Right renal pelvis (tissue), 4 donors: ENCODE measurements around the gene CEACAM21. TPM values are rescaled to one million over a fixed set of nuclear protein-coding genes. Genes with fewer than 3 reads are reported as not detected.

Experiments used
- DNase-seq, 4 donors: peaks; one replicate each; pipeline ENCODE4 v3.0.0-alpha.2; 2013; ENCODE audit warnings: low read depth in 4 of 4, low spot score in 3 of 4, missing footprints in 1 of 4
- polyA plus RNA-seq, 4 donors: library from polyadenylated mRNA; unstranded; fragments of 120-200 nt; gene quantifications; one replicate each; pipeline ENCODE4 v1.2.1, GENCODE V29; 2013; ENCODE audit not compliant: insufficient read length in 4 of 4

The CEACAM21 gene
- polyA plus RNA-seq = 1 to 10 TPM in 2 of 4 donors, under 1 TPM in 2; 0.80 to 2.1 (median 1.3) TPM

DNA sequence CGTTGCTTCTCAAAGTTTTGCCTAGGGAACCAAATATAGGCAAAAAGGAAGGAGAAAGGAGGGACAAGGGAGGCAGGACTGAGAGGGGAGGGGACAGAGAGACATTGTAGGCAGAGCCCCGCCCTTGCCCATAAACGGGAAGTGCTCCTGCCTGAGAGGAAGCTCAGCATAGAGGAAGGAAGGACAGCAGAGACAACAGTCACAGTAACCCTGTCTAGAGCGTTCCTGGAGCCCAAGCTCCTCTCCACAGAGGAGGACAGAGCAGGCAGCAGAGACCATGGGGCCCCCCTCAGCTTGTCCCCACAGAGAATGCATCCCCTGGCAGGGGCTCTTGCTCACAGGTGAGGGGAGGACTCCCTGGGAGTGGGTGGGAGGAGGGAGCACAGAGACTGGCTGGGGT lies at the start of gene CEACAM21:
Gene CEACAM21, plus strand, starts transcription at position 169 of the 400 bp plus-strand sequence. Its CDS starts 109 bp downstream, at position 278.
- no peak for DNase-seq

DNA sequence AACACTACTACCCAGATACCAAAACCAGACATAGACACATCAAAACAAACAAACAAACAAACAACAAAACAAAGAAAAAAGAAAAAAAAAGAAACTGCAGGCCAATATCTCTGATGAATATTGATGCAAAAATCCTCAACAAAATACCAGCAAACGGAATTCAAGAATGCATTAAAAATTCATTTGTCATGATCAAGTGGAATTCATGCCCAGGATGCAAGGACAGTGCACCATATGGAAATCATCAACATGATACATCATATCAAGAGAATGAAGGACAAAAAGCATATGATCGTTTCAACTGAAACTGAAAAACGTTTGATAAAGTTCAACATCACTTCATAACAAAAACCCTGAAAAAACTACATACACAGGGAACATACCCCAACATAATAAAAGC lies 48.9 kb upstream of the CEACAM21 start:
- DNase-seq = no peak

DNA sequence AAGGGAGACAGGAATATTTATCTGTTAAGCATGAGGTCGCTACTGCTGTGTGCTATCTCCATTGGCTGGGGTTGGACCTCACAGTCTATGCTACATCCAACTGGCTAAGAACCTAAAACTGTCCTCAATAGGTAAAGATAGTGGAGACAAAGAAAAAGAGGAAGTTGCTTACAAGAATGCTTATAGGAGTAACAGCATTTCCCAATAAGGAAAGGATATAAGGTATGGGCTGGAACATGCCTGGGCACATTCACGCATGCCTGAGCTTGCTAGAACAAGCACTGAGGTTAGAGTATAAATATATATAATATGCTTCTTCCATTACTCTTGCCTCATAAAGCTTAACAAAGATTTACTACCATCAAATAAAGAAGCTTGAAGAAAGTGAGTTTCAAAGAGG lies 47.9 kb upstream of the CEACAM21 start:
- DNase-seq = no peak

DNA sequence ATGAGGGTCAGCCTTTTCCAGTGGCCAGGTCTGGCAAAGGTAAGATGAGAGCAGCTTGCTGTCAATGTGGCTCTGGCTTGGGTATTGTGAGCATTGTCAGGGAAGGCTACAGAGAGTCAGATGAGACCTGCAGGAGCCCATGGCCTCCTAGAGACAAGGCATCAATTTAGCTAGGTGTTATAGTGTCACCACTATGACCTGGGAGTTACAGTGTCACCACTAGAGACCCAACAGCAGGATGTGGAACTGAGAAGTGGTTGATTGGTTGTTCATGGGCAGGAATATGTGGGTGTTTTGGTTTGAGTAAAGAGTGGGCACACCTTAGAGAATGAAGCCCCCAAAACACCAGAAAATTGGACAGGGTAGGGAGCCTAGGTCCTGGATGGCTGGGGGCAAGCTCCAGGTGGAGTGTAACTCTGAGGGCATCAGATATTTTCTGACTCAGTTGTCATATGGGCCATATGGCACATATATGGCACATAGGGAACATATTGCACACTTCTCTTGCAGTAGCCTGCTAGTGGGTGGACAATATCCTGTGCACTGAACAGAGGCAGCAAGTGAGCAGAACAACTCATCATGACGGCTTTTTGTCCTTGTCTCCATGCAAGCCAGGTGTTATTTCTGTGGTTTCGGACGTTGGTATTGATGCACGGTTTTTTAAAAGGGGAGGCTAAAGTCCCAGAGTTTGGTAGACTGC lies 46.3 kb upstream of the CEACAM21 start:
- no peak for DNase-seq

DNA sequence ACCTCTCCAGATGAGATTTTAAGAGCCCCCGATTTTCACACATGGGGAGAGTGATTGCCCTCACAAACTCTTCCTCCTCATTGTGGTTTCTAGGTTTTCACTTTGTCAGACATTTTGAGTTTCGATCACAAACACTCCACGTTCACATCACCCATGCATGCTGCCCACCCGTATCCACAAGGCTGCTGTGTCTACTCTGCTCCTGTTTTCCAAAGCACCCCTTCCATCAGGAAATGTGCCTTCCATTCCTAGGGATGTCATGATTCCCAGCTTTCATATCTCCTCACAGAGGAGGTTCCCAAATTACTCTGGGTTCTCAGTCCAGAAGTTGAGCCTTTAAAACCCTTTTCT lies 45.8 kb upstream of the CEACAM21 start:
- DNase-seq = no peak

DNA sequence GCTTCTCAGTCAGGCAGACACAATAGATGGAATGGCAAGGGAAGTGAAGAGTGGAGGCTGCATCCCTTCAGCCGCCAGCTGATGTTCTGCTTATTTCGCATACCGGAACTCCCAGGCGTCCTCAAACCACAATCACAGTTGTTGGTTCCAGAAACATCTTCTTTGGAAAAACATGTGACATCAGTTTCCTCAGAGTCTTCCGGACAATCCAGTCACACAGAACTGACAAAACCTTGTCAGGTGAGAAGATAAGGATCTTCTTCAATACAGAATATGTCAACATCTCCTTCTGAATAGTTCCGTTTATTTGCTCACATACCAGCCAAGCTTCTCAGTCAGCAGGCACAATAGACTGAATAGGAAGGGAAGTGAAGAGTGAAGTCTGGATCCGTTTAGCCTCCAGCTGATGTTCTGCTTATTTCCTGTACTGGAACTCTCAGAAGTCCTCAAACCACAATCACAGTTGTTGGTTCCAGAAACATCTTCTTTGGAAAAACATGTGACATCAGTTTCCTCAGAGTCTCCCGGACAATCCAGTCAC lies 45.1 kb upstream of the CEACAM21 start:
- DNase-seq = no peak

DNA sequence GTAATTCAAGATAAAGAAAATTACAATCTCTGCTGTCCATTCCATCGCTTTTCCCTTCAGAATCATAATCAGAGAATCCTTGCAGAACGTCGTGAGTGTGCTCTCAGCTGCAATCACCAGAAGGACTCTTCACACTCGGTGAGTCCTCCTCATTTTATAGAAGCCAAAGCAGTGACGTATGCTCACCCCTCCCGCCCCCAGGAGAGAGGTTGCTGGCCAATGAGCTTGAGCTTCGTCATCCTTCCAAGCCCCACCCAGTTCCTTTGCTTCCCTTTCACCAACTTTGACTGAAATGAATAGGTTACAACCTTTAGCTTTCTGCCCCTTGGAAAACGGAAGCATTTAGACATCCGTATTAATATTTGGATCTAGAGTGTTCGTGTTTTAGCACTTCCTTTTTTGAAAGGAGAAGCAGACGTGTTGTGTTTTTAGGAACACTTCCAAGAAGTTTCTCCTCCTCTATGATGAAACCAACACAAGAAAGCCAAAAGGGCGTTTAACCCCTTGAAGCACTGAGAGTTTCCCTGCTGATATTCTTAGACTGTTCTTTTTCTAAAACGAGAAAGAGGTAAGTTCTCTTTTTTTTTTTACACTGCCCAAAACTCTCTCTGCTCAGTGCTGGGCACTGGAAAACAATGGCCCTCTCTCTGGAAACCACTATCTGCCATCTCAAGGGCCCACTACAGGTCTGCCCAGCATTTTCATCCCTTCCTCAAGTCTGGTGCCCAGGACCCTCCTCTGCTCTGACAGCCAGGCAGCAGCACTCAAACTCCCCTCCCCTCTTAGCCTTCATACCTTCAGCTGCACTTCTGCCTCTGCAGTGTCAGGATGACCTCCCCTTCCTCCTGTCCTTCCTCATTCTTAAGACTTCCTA lies 44.3 kb upstream of the CEACAM21 start:
- peak in 3 of 4 donors; percentile 12 to 24 (median 22) for DNase-seq

DNA sequence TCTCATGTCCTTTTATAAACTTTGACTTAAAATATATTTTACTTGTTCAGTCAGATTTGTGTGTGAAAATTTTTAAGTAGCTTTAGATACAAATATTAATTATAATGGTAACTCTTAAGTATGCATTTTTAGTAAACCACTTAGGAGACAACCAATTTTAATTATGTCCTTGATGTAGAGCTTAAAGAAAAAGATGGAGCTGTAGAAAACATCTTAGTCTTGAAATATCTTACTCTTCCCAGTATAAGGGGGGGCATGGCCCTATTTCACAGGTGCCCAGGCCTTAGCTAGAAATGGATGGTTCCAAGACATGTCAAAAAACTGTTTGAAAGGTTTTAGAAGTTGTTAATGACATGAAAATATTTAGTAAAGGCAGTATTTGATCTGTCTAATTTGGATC lies 43.4 kb upstream of the CEACAM21 start:
- no peak for DNase-seq

DNA sequence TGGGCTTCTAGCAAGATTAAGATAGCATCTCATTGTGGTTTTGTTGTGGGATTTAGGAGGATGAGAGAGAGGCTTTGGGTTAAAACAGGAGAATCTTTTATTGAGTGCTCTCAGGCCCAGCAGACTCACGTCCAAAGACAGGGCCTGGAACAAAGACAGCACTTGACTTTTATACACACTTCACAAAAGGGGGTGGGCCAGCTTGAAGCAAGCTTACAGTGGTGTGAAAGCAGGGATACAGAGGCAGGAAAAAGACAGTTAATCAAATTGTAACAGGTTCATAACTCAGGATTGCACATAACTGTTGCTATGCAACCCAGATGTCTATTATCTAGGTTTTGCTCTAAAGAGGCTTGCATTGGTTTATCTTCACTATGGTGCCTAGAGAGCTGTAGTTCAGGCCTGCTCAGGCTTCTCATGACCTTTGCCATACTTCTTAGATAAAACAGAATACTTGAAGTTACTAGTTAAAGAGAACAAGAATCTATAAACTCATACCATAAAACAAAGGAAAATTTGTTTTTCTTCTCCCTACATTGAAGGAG lies 42.2 kb upstream of the CEACAM21 start:
- DNase-seq = no peak

DNA sequence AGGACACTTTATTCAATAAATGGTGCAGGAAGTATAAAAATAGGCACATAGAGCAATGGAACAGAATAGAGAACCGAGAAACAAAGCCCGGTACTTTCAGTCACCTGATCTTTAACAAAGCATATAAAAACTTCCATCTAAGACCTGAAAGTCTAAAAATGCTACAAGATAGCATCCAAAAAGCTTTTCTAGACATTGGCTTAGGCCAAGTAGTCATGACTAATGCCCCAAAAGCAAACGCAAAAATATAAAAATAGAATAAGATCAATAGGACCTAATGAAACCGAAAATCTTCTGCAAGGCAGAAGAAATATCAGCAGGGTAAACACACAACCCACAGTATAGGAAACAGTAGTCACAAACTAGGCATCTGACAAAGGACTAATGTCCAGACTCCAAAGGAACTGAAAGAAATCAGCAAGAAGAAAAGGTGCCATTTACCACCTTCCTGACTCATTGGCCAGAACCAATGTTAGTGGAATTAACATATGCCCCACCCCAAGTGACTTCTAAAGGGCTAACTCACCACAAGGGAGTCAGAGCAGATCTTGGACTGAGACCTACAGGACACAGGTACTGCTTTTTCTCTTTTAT lies 40.8 kb upstream of the CEACAM21 start:
- DNase-seq = no peak

DNA sequence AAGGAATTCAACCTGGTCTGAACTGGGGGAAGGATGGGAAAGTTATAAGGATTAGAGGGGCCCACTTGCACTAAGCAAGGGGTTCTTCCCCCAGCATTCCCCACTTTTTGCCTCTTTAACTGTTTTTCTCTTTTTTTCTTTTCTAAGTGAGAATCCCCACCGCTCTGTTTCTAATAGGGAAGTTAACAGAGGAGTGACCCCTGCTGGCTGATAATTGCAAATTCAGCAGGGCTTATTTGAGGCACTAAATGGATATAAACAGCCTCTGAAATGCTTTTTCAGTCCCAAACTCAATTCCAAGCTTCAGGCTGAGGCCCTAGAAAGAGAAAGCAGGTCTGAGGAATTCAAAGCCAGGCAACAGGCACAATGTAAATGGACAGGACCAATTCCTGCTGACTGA lies 38.2 kb upstream of the CEACAM21 start:
- DNase-seq = no peak

DNA sequence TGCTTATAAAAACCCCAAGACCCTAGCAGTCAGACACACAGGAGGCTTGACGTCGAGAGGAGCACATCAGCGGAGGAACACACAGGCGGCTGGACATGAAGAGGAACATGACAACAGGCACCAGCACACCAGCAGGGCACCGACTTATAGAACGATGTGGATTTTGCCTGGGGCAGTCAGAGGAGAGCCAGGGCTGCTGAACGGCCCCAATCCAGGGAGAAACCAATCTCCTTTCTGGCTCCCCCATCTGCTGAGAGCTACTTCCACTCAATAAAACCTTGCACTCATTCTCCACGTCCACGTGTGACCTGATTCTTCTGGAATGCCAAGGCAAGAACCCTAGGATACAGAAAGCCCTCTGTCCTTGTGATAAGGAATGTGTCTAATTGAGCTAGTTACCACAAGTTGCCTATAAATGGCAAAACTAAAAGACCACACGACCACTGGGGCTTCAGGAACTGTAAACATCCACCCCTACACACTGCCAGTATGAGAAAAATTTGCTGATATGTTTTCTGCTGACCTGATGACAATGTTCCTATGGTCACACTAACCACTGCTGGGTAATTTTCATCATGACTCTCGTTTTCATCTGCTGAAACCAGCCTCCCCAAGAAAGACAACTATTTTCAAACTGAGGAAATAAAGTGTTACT lies 35.8 kb upstream of the CEACAM21 start:
- no peak for DNase-seq

DNA sequence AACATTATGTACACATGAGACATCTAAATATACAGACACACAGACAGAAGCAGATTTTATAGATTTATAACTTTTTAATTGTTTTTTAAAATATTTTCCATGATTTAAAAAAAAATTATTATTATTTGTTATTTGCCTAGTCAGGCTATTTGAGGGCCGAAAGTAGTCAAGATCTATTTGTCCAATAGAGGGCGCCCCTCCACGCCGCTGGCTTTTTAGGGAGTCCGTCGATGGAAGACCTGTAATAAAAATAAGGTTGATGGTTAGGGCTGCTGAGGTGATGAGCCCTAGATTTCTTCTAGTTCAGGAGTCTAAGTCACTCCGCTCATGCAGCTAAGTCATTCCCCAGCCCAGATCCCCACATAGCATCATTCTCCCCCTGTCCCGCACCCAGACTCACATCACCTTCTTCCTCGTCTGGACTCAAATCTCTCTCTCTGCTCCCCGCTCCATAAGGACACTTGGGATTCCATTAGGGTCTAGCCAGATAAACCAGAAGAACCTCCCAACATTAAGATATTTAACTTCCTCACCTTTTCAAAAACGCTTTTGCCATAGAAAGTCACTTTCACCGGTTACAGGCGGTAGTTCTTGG lies 33.9 kb upstream of the CEACAM21 start:
- DNase-seq = no peak

DNA sequence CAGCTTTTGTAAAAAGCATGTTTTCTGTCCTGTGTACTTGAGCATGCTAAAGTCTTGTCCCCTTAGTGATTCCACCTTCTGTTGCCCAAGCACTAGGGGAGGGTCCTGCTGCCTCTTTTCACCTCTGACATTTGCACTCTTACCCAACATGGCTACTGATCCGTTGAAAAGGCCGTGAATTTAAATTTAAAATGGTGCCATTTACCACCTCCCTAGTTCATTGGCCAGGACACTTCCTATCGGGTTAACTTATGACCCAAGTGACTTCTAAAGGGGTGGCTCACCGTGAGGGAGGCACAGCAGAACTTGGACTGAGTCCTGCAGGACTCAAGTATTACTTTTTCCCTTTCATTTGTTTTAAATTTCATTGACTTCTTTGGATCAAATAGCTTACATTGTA lies 33.3 kb upstream of the CEACAM21 start:
- DNase-seq = no peak

DNA sequence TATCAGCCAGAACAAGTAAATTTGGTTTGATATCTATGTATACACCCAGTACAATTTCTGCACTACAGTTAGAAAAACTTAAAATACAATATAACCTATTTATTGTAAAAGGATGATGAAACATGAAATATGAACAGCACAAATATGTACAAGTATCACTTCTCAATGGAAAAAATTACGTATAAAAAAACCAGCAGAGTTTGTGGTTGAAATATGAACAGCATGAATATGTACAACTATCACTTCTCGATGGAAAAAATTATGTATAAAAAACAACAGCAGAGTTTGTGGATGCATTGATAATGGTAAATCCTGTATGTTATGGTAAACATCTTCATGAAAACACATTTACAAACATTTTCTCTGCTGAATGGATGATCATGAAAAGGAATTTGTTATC lies 32.4 kb upstream of the CEACAM21 start:
- no peak for DNase-seq

DNA sequence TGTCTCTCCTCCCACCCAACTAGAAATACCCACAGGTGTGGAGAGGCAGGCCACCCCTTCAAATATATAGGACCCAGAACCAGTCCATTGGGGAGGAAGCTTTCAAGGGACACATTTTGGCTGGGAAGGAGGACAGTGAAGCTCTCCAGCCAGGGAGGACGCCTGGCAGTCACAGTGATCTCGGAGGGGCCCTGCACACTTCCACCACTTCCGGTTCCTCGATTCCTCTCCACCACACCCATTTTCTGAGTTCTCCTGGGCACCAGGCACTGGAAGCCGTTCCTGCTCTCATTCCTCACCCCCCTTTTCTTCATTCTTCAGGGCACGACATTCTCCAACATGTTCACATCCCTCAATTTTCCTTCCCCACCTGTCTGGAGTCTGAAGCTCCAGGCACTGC lies 30.4 kb upstream of the CEACAM21 start:
- no peak for DNase-seq

DNA sequence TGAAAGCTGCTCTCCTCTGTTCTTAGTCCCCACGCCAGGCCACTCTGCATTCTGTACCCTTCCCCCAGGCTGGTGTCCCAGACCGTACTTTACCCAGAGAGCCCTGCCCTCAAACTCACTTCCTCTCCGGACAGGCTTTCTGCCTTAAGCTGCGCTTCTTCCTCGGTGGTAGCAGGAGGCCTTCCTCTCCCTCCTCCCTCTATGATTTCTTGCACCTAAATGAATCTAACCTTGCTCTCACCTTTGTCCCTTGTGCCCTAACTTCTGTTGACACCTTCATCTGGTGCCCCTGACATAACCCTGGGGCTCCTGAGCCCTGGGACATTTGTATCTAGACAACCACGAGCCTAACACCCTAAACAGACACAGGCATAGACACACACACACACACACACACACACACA lies 29.6 kb upstream of the CEACAM21 start:
- DNase-seq = no peak

DNA sequence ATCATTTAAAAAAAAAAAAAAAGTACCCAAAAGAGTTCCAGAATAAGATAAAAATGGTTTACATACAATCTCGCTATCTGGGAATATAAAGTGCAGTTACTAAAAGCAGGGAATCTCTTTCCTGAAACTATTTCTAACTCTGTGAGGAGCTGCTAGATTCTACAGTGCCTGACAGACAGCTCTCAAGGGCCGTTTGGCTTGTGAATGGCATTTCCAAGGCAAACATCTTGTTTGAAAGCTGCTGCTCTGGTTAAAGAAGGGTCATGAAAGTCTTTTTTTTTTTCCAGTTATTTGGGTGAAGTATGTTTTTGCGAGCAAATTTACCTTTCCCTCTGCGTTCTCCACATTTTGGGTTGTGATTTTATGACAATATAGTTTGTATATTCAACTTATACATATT lies 29.0 kb upstream of the CEACAM21 start:
- no peak for DNase-seq

DNA sequence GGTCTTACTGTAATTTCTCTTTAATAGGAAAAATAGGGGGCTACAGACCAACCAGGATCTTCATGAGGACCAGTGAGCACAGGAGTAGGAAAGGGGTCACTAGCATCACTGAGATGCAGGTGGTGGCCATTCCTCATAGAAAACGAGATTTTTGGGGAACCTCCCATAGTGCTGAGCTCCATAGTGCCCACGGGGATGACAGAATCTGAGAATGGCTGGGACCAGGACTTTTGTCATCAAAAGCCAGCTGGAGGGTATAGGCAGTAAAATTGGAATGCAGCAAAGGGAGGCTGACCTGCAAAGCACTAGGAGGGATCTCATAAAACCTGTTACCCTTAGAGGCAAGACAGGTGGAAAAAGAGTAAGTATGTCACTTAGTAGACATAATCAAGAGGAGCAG lies 28.4 kb upstream of the CEACAM21 start:
- DNase-seq = no peak

DNA sequence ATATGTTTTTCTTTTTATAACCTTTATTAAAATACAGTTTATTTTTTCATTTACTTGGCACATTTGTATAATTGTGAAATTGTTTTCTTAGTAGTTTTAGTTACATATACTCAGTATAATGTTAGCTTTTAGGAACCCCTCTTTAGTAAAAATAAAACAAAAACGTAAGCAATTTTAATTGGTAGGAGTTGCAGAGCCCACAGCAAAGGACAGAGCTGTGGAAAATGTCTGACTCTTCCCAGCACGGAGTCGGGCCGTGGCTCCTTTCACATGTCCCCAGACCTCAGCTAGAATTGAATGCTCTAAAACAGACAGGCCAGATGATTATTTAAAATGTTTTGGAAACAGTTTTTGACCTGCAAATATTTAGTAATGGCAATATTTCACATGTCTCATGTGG lies 27.9 kb upstream of the CEACAM21 start:
- DNase-seq = no peak
